GM13977 (cell line): ENCODE results near the gene CFDP1.

Experiments
- DNase-seq: peaks from one replicate; pipeline ENCODE4 v3.0.0; 2012; ENCODE audit warnings: low spot score
- in situ Hi-C: fragments of 300-500 bp; cut with MboI; formaldehyde crosslinking; loops from one replicate; pipeline ENCODE4 v1.12.0; 2022; ENCODE audit warnings: low sequenced_read_pairs, low pct_unique_long_range_greater_than_20kb, mixed read lengths, inconsistent platforms; ENCODE audit not compliant: unreplicated experiment
- TF ChIP-seq, protein P1 (sequence below): IDR thresholded peaks from 2 replicates; pipeline ENCODE4 v1.5.1; 2012; ENCODE audit warnings: mild to moderate bottlenecking, control low read depth; ENCODE audit not compliant: insufficient read depth; ENCODE audit errors: extremely low read depth, missing control alignments

Gene CFDP1

DNA sequence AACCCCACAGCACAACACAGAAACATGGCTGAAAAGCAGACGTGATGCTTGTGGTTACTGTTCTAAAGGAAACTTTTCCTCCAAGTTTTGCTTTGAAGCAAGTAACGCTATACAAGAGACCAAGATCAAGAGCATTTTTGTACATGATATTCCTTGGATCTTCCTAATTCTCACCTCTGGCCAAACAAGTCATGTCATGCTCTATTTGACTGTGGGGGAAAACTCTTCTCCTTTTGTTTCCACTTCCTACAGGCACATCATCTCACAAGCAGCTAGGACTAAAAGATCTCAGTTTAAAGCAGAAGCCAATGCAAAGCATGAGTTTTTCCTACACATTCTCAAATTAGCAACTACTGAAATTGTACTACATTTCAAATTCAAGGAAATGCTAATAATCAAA, 50.7 kb downstream of the CFDP1 start:
- no peak for DNase-seq
- TF ChIP-seq, protein P1, sequence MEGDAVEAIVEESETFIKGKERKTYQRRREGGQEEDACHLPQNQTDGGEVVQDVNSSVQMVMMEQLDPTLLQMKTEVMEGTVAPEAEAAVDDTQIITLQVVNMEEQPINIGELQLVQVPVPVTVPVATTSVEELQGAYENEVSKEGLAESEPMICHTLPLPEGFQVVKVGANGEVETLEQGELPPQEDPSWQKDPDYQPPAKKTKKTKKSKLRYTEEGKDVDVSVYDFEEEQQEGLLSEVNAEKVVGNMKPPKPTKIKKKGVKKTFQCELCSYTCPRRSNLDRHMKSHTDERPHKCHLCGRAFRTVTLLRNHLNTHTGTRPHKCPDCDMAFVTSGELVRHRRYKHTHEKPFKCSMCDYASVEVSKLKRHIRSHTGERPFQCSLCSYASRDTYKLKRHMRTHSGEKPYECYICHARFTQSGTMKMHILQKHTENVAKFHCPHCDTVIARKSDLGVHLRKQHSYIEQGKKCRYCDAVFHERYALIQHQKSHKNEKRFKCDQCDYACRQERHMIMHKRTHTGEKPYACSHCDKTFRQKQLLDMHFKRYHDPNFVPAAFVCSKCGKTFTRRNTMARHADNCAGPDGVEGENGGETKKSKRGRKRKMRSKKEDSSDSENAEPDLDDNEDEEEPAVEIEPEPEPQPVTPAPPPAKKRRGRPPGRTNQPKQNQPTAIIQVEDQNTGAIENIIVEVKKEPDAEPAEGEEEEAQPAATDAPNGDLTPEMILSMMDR: no peak
- in situ Hi-C loops: loop anchor here (10.0 kb wide), 1 partner anchor 168 kb away; the partner anchor contains the start of gene CTRB1

DNA sequence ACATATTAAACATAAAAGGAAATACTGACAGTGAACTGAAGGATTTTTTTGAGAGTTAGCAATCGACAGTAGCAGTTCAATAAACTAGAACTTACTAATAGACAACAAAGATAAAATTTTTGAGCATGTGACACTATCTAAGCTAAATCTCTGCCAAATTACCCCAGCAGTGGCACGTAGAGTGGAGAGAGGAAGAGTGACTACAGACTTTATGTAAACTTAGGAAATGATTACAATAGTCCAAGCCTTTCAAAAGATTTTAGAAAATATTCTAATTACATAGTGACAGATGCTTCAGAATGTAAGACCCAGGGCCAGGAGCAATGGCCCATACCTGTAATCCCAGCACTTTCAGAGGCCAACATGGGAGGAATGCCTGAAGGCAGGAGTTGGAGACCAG, 52.4 kb downstream of the CFDP1 start:
- TF ChIP-seq, protein P1: no peak
- in situ Hi-C loops: loop anchor here (10.0 kb wide), 1 partner anchor 166 kb away; the partner anchor contains the start of gene CTRB1
- DNase-seq: no peak

DNA sequence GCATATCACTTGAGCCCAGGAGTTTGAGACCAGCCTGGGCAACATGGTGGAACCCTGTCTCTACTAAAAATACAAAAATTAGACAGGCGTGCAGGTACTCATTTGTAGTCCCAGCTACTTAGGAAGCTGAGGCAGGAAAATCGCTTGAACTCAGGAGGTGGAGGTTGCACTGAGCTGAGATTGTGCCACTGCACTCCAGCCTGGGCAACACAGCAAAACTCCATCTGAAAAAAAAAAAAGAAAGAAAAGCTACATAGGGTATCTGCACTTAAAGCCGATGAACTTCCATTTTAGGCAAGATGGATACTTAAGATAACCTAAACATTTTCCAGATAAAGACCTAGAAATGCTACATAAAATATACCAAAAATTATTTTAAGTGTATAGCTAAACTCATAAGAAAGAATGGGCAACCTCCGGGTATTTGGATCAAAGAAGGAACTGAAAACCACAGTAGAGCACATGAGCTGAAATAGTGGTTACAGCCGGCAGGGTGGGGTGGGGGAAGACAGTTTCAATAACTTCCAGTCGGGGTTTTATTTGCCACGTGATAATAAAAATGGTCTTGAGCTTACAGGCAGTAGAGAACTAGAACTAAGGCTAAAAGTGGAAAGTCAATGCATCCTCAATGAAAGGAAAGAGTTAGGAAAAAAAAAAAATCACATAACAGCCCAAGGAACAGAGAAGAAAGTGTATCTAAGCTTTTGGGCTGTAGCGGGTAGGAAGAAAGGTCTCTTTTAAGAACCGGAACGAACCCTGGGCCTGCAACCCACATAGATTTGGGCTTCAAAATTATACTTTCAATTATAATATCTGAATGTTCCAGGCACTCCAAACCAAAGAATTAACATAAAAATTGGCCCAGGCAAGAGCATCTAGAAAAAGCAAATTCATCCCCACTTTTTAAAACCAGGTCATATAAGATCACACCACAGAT, 53.1 kb downstream of the CFDP1 start:
- peak; percentile 52 for DNase-seq
- in situ Hi-C loops: loop anchor here (10.0 kb wide), 1 partner anchor 165 kb away; the partner anchor contains the start of gene CTRB1
- TF ChIP-seq, protein P1: no peak

DNA sequence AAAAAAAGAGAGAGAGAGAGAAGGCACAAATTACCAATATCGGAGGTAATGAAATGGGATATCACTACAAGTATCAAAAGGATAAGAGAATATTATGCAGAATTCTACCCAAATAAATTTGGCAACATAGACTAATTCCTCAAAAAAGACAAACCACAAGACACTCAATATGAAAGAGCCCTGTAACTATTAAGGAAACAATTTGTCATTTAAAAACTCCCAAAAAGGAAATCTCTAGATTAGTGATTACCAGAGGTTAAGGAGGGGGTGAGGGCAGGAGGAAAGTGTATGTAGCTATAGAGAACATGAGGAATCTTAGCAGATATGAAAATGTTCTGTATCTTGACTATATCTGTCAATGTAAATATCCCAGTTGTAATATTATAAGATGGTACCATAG, 54.0 kb downstream of the CFDP1 start:
- no peak for DNase-seq
- in situ Hi-C loops: no loop called here
- TF ChIP-seq, protein P1: no peak

DNA sequence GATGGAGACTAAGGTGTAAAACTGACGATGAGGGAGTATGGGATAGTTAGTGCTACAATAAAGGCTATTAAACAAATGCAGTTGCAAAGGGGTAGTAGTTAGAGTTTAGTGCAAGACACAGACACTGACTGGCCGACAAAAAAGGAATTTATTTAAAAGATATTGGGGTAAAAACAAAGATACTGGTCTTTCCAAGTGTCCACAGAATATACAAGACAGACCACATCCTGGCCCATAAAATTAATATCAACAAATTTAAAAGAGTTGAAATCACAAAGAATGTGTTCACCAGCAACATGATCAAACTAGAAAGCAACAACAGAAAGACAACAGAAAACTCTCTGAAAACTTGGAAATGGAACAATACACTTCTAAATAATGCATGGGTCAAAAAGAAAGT, 54.7 kb downstream of the CFDP1 start:
- TF ChIP-seq, protein P1: no peak
- in situ Hi-C loops: no loop called here
- no peak for DNase-seq

DNA sequence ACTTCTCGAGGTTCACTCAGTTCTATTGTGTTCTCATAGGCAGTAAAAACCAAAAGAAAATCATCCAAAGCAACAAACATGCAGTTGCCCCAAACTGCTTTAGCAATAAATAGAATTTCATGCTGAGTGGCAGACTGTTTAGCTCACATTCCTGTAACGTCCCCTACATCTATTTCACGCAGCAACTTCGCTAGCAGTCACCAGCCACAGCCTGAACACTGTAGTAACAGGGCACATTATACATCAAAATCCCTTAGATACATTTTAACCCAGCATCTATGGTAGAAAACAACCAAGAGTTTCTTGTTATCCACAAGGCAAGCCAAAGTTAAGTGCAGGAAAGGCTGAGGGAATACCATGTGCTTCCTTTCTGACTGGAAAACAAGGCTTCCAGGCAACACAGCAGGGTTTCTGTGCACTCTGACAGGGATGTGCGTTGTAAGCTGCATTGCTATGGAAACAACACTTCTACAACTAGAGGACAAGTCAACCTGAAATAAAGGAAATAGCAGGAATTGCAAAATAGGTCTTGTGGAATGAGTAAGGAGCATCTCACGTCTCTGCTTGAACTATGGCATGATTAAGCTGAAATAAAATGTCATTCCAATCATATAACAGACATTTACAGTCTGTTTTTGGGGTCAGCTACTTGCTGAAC, 55.4 kb downstream of the CFDP1 start:
- TF ChIP-seq, protein P1: no peak
- in situ Hi-C loops: no loop called here
- no peak for DNase-seq
